GM18868 (cell line): ENCODE results near the gene CACUL1.
"Not testable (repeated sequence)": the region's sequence is repeated elsewhere in the genome, so short reads cannot be mapped to it uniquely, and the experiment has no call there.

Experiments used
- ATAC-seq: cut with Tn5 transposase; IDR thresholded peaks from one replicate; pipeline ENCODE4 v1.9.1; 2021; ENCODE audit warnings: mild to moderate bottlenecking, moderate library complexity; ENCODE audit not compliant: unreplicated experiment

CACUL1 gene

GRCh38 chr10:118658168-118658567, 96.6 kb downstream of the CACUL1 start:
- not testable (repeated sequence) for ATAC-seq

GRCh38 chr10:118645294-118645693, 109.5 kb downstream of the CACUL1 start:
- not testable (repeated sequence) for ATAC-seq

GRCh38 chr10:118642228-118642627, 112.5 kb downstream of the CACUL1 start:
- ATAC-seq: no peak

- ATAC-seq: no peak
Observed at GRCh38 chr10:118638680-118639079, 116.1 kb downstream of the CACUL1 start.

GRCh38 chr10:118635674-118636402, 118.9 kb downstream of the CACUL1 start:
- ATAC-seq: no peak

GRCh38 chr10:118633786-118634185, 121.0 kb downstream of the CACUL1 start:
- ATAC-seq: no peak

- no peak for ATAC-seq
Observed at GRCh38 chr10:118629211-118629610, 125.6 kb downstream of the CACUL1 start.

- no peak for ATAC-seq
Observed at GRCh38 chr10:118628397-118628796, 126.4 kb downstream of the CACUL1 start.

- ATAC-seq: no peak
Observed at GRCh38 chr10:118626953-118627352, 127.8 kb downstream of the CACUL1 start.
